Natural killer cell (primary cell): ENCODE results near the gene ESR1. TPM values are rescaled to one million over a fixed set of nuclear protein-coding genes. Genes with fewer than 3 reads are reported as not detected.
"Not testable (repeated sequence)": the region's sequence is repeated elsewhere in the genome, so short reads cannot be mapped to it uniquely, and the experiment has no call there.

Experiments
- ATAC-seq, 3 donors: fragments of 150-1000 bp in 2 of 3; fragments of 200-7000 bp in 1 of 3; cut with Tn5 transposase; 1 replicate in 1 of 3; 2 replicates in 2 of 3; pipeline ENCODE4 v1.10.0; 2021; ENCODE audit warnings: mild to moderate bottlenecking in 2 of 3, moderate library complexity in 2 of 3
- DNase-seq, 2 donors: peaks; one replicate each; pipeline versions ENCODE4 v3.0.0 to v3.0.0-alpha.2; 2013 to 2021; ENCODE audit warnings: mixed read lengths in 1 of 2
- H3K27ac ChIP-seq: one replicate; pipeline ENCODE4 v1.5.1; 2013; ENCODE audit warnings: mild to moderate bottlenecking, low read length
- H3K27me3 ChIP-seq: one replicate; pipeline ENCODE4 v1.6.1; 2013; ENCODE audit warnings: low read length; ENCODE audit not compliant: control insufficient read depth, insufficient read depth
- H3K36me3 ChIP-seq: one replicate; pipeline ENCODE4 v1.6.1; 2013; ENCODE audit warnings: low read length; ENCODE audit not compliant: control insufficient read depth, insufficient read depth
- H3K4me1 ChIP-seq: one replicate; pipeline ENCODE4 v1.6.1; 2013; ENCODE audit warnings: low read length; ENCODE audit not compliant: control insufficient read depth, insufficient read depth
- H3K4me3 ChIP-seq: one replicate; pipeline ENCODE4 v1.5.1; 2013; ENCODE audit warnings: low read length
- H3K9me3 ChIP-seq: one replicate; pipeline ENCODE4 v1.6.1; 2013; ENCODE audit warnings: low read length; ENCODE audit not compliant: control insufficient read depth, insufficient read depth
- H3K27ac Mint-ChIP-seq, 2 donors: one replicate each; pipeline ENCODE4 v1.8.0; 2022; ENCODE audit warnings: mild to moderate bottlenecking in 2 of 2, mixed read lengths in 2 of 2, moderate library complexity in 1 of 2
- H3K27me3 Mint-ChIP-seq, 2 donors: one replicate each; pipeline ENCODE4 v1.8.0; 2022; ENCODE audit warnings: low read depth in 2 of 2, mixed read lengths in 2 of 2
- H3K36me3 Mint-ChIP-seq: one replicate; pipeline ENCODE4 v1.8.0; 2022; ENCODE audit warnings: mixed read lengths
- H3K4me1 Mint-ChIP-seq, 2 donors: one replicate each; pipeline ENCODE4 v1.8.0; 2022; ENCODE audit warnings: mixed read lengths in 2 of 2
- H3K4me3 Mint-ChIP-seq: one replicate; pipeline ENCODE4 v1.8.0; 2022; ENCODE audit warnings: mild to moderate bottlenecking, moderate library complexity, mixed read lengths
- H3K9me3 Mint-ChIP-seq, 2 donors: one replicate each; pipeline ENCODE4 v1.8.0; 2022; ENCODE audit warnings: mixed read lengths in 2 of 2
- CTCF ChIP-seq: fragments of 200-600 bp; IDR thresholded peaks from one replicate; pipeline ENCODE4 v1.8.0; 2022; ENCODE audit warnings: antibody characterized with exemption
- WGBS: methylation state at CpG from one replicate; pipeline ENCODE4 v1.1.7; 2013; ENCODE audit warnings: missing lambda C conversion rate; ENCODE audit not compliant: insufficient coverage; 5-methylcytosine and 5-hydroxymethylcytosine counted together
- intact Hi-C: fragments of 100-400 bp; cut with micrococcal nuclease; formaldehyde crosslinking; loops from one replicate; pipeline ENCODE4 v1.14.2; 2022
- total RNA-seq, 4 donors: library from RNA; stranded (reverse); fragments of 120-200 nt in 1 of 4; gene quantifications; one replicate each; pipeline versions ENCODE4 v1.2.3 to v1.2.4, GENCODE V29; 2013 to 2022

The ESR1 gene
- total RNA-seq, 3 donors from 2014 or later (not counting 1 experiment from before 2014, with no cell fraction given) = 0.11 to 0.64 (median 0.60) TPM

- H3K4me3 ChIP-seq = no peak overlapping the region
- no peaks in the 10 kb centered on the region for H3K9me3 ChIP-seq
- peaks cover 0 to 2% of the 10 kb centered on the region in 2 donors for H3K9me3 Mint-ChIP-seq
- no peaks in the 10 kb centered on the region for H3K36me3 ChIP-seq
- no peaks in the 10 kb centered on the region for H3K4me1 ChIP-seq
- intact Hi-C loops = no loop called here
- no peak overlapping the region for H3K4me3 Mint-ChIP-seq
- H3K27me3 Mint-ChIP-seq = peaks cover 12 to 20% of the 10 kb centered on the region in 2 donors
- ATAC-seq = no peak
- TF ChIP-seq CTCF = no peak
- H3K27me3 ChIP-seq = peaks cover 6% of the 10 kb centered on the region
- no peaks in the 10 kb centered on the region for H3K36me3 Mint-ChIP-seq
- H3K27ac Mint-ChIP-seq = no peak overlapping the region
- DNase-seq = no peak
- no peak overlapping the region for H3K27ac ChIP-seq
- 95% methylated on average over 3 of the region's 4 CpGs for WGBS
- no peaks in the 10 kb centered on the region for H3K4me1 Mint-ChIP-seq
These were observed 166.7 kb downstream of the ESR1 start for GRCh38 chr6:151974061-151974617.

- H3K36me3 Mint-ChIP-seq = no peaks in the 10 kb centered on the region
- H3K4me3 Mint-ChIP-seq = no peak overlapping the region
- no peaks in the 10 kb centered on the region for H3K27me3 ChIP-seq
- H3K9me3 ChIP-seq = no peaks in the 10 kb centered on the region
- ATAC-seq (no peak), DNase-seq (no peak)
- H3K27ac Mint-ChIP-seq = no peak overlapping the region
- H3K4me1 Mint-ChIP-seq = no peaks in the 10 kb centered on the region
- no peaks in the 10 kb centered on the region for H3K4me1 ChIP-seq
- intact Hi-C loops = no loop called here
- H3K27ac ChIP-seq = no peak overlapping the region
- WGBS = 92% methylated on average over 1 of the region's 1 CpG
- no peaks in the 10 kb centered on the region for H3K36me3 ChIP-seq
- H3K4me3 ChIP-seq = no peak overlapping the region
- peaks cover 0 to 2% of the 10 kb centered on the region in 2 donors for H3K9me3 Mint-ChIP-seq
- TF ChIP-seq CTCF = no peak
- peaks cover 6 to 20% of the 10 kb centered on the region in 2 donors for H3K27me3 Mint-ChIP-seq
These were observed 168.3 kb downstream of the ESR1 start for GRCh38 chr6:151975795-151976194.

GRCh38 chr6:151988199-151988598 is 180.7 kb downstream of the ESR1 start:
- 91% methylated on average over 6 of the region's 6 CpGs for WGBS
- H3K27me3 ChIP-seq, H3K4me3 Mint-ChIP-seq, H3K4me1 ChIP-seq, H3K4me1 Mint-ChIP-seq, H3K36me3 Mint-ChIP-seq, H3K27ac Mint-ChIP-seq, H3K9me3 ChIP-seq, H3K9me3 Mint-ChIP-seq, H3K36me3 ChIP-seq, DNase-seq, intact Hi-C loops, ATAC-seq, H3K4me3 ChIP-seq, H3K27ac ChIP-seq: not testable (repeated sequence)
- peaks cover 7 to 13% of the 10 kb centered on the region in 2 donors for H3K27me3 Mint-ChIP-seq

GRCh38 chr6:151992091-151992490 is 184.6 kb downstream of the ESR1 start:
- TF ChIP-seq CTCF = no peak
- Histone ChIP-seq H3K27me3 (no peaks in the 10 kb centered on the region), H3K4me3 (no peak overlapping the region), H3K36me3 (no peaks in the 10 kb centered on the region), H3K27ac (no peak overlapping the region), H3K9me3 (no peaks in the 10 kb centered on the region), H3K4me1 (no peaks in the 10 kb centered on the region)
- peaks cover 7 to 13% of the 10 kb centered on the region in 2 donors for H3K27me3 Mint-ChIP-seq
- ATAC-seq = no peak
- WGBS = 85% methylated on average over 4 of the region's 5 CpGs
- no peak for DNase-seq
- H3K36me3 Mint-ChIP-seq = no peaks in the 10 kb centered on the region
- H3K4me3 Mint-ChIP-seq = no peak overlapping the region
- H3K27ac Mint-ChIP-seq = no peak overlapping the region
- no peaks in the 10 kb centered on the region for H3K4me1 Mint-ChIP-seq
- H3K9me3 Mint-ChIP-seq = peaks cover 0 to 2% of the 10 kb centered on the region in 2 donors
- intact Hi-C loops = no loop called here
